Panc1 (cell line): ENCODE results near the gene IFIT3.

Source experiments
- POLR2AphosphoS5 ChIP-seq: IDR thresholded peaks from 2 replicates; pipeline ENCODE4 v1.6.1; 2012; ENCODE audit warnings: mild to moderate bottlenecking, low read depth, low read length, moderate library complexity
- REST ChIP-seq, 2 experiments: IDR thresholded peaks; 2 replicates each; pipeline ENCODE4 v1.6.1; 2011 to 2012; ENCODE audit warnings: low read depth in 2 of 2, control low read depth in 1 of 2, low read length in 1 of 2, mild to moderate bottlenecking in 1 of 2, moderate library complexity in 1 of 2; ENCODE audit not compliant: insufficient read depth in 1 of 2
- SIN3A ChIP-seq: IDR thresholded peaks from 2 replicates; pipeline ENCODE4 v1.6.1; 2012; ENCODE audit warnings: low read depth, mild to moderate bottlenecking, low read length, moderate library complexity, borderline replicate concordance; ENCODE audit not compliant: insufficient read depth
- TCF7L2 ChIP-seq: IDR thresholded peaks from 2 replicates; pipeline ENCODE4 v1.6.1; 2011; ENCODE audit warnings: mild to moderate bottlenecking, low read depth, low read length, inconsistent platforms
- TF ChIP-seq, protein P1 (sequence below): fragments of 450-650 bp; IDR thresholded peaks from 2 replicates; pipeline ENCODE4 v1.5.1; 2017; ENCODE audit warnings: mild to moderate bottlenecking

- TF ChIP-seq, protein P1, sequence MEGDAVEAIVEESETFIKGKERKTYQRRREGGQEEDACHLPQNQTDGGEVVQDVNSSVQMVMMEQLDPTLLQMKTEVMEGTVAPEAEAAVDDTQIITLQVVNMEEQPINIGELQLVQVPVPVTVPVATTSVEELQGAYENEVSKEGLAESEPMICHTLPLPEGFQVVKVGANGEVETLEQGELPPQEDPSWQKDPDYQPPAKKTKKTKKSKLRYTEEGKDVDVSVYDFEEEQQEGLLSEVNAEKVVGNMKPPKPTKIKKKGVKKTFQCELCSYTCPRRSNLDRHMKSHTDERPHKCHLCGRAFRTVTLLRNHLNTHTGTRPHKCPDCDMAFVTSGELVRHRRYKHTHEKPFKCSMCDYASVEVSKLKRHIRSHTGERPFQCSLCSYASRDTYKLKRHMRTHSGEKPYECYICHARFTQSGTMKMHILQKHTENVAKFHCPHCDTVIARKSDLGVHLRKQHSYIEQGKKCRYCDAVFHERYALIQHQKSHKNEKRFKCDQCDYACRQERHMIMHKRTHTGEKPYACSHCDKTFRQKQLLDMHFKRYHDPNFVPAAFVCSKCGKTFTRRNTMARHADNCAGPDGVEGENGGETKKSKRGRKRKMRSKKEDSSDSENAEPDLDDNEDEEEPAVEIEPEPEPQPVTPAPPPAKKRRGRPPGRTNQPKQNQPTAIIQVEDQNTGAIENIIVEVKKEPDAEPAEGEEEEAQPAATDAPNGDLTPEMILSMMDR = no peak
- TF ChIP-seq SIN3A (no peak), POLR2AphosphoS5 (no peak), REST (IDR thresholded peaks at IDR 0.05; ENCODE audit: insufficient read depth in 1 of 2, low read depth in 2 of 2, low read length in 1 of 2) (no peak), TCF7L2 (no peak)
Measured at GRCh38 chr10:89346405-89347254, 18.8 kb downstream of the IFIT3 start.
